Measurements from ENCODE around the gene DDX55. TPM values are rescaled to one million over a fixed set of nuclear protein-coding genes. Genes with fewer than 3 reads are reported as not detected.

Gene DDX55
- polyA plus RNA-seq, 1 of the 3 experiments (the other 2 are of a cell fraction) = 25.8 TPM

GRCh38 chr12:123559468-123559867, 42.4 kb upstream of the DDX55 start:
- no peak overlapping the region for H3K4me2 ChIP-seq
- ChIA-PET CTCF (no interaction called here), POLR2A (interaction anchor here (0.6 to 0.7 kb wide), 2 partner anchors 20 to 22 kb away, joined by 4 to 6 read pairs; no protein-coding TSS in a partner anchor)
- DNase-seq = no peak
- no peaks in the 10 kb centered on the region for H3K79me2 ChIP-seq (ENCODE audit: insufficient read depth)
- H3K4me3 ChIP-seq (ENCODE audit: low read depth in 2 of 2, low read length in 1 of 2) = no peak overlapping the region
- no peak overlapping the region for H2AFZ ChIP-seq (ENCODE audit: low read depth)
- H3K9me2 ChIP-seq = no peaks in the 10 kb centered on the region
- H3F3A ChIP-seq (replicated peaks; ENCODE audit: insufficient read depth) = no peaks in the 10 kb centered on the region
- H3K4me1 ChIP-seq (ENCODE audit: control insufficient read depth in 1 of 2, insufficient read depth in 2 of 2, low read depth in 1 of 2, low read length in 1 of 2) = no peaks in the 10 kb centered on the region
- no peak overlapping the region for H3K9ac ChIP-seq
- no peaks in the 10 kb centered on the region for H3K36me3 ChIP-seq (replicated peaks in 1 of 2; ENCODE audit: control insufficient read depth in 1 of 2, insufficient read depth in 2 of 2, low read length in 1 of 2)
- H4K20me1 ChIP-seq (ENCODE audit: insufficient read depth) = no peaks in the 10 kb centered on the region
- WGBS (ENCODE audit: low lambda C conversion rate) = 89% methylated on average over 3 of the region's 3 CpGs
- no peaks in the 10 kb centered on the region for H3K27me3 ChIP-seq (ENCODE audit: insufficient read depth)
- TF ChIP-seq FOXM1 (IDR thresholded peaks at IDR 0.05; ENCODE audit: low read depth) (no peak), RXRA (IDR thresholded peaks at IDR 0.05; ENCODE audit: borderline replicate concordance, low read depth) (no peak), CHD2 (IDR thresholded peaks at IDR 0.05; ENCODE audit: low read length, partially characterized antibody) (no peak), SMC3 (IDR thresholded peaks at IDR 0.05; ENCODE audit: low read depth, low read length) (no peak), YY1 (IDR thresholded peaks at IDR 0.05; ENCODE audit: low read depth) (no peak), MXI1 (IDR thresholded peaks at IDR 0.05; ENCODE audit: low read depth, low read length) (no peak), RCOR1 (IDR thresholded peaks at IDR 0.05; ENCODE audit: low read length) (no peak)
- TF ChIP-seq, protein P1, sequence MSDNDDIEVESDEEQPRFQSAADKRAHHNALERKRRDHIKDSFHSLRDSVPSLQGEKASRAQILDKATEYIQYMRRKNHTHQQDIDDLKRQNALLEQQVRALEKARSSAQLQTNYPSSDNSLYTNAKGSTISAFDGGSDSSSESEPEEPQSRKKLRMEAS (IDR thresholded peaks at IDR 0.05; ENCODE audit: low read depth) = no peak
- no peaks in the 10 kb centered on the region for H3K9me3 ChIP-seq
- no peak overlapping the region for H3K27ac ChIP-seq (ENCODE audit: low read depth in 2 of 2, low read length in 1 of 2)

DNA sequence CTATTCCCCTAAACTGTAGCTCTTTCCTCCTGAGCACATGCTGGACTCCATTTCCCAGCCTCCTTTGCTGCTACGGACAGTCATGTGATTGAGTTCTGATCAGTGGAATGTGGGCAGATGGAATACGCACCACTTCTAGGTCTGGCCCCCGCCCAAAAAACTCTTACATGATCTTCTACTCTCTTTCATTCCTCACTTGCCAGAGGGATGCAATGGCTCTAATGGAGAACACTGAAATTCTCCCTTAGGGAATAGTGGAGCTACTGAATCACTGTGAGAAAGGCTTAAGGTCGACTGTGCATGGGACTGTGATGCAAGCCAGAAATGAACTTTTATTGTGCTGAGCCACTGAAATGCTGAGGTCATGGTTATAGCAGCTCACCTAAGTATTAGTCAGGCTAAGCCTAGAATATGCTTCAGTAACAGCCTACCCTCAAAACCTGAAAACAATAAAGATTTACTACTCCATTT, 30.5 kb upstream of the DDX55 start:
- CTCF ChIA-PET = interaction anchor here (4.2 kb wide), 1 partner anchor 11 kb away, joined by 22 read pairs; no protein-coding TSS in a partner anchor
- Histone ChIP-seq H3K4me3 (ENCODE audit: low read depth in 2 of 2, low read length in 1 of 2) (no peak overlapping the region), H3K27ac (ENCODE audit: low read depth in 2 of 2, low read length in 1 of 2) (no peak overlapping the region), H3K79me2 (ENCODE audit: insufficient read depth) (no peaks in the 10 kb centered on the region), H2AFZ (ENCODE audit: low read depth) (no peak overlapping the region), H3K36me3 (replicated peaks in 1 of 2; ENCODE audit: control insufficient read depth in 1 of 2, insufficient read depth in 2 of 2, low read length in 1 of 2) (peaks cover 0 to 8% of the 10 kb centered on the region in 2 experiments), H3K4me1 (ENCODE audit: control insufficient read depth in 1 of 2, insufficient read depth in 2 of 2, low read depth in 1 of 2, low read length in 1 of 2) (no peaks in the 10 kb centered on the region), H3K9ac (no peak overlapping the region), H4K20me1 (ENCODE audit: insufficient read depth) (no peaks in the 10 kb centered on the region), H3K9me2 (no peaks in the 10 kb centered on the region), H3K27me3 (ENCODE audit: insufficient read depth) (no peaks in the 10 kb centered on the region), H3F3A (replicated peaks; ENCODE audit: insufficient read depth) (peaks cover 4% of the 10 kb centered on the region), H3K4me2 (no peak overlapping the region), H3K9me3 (no peaks in the 10 kb centered on the region)
- WGBS (ENCODE audit: low lambda C conversion rate) = 45% methylated on average over 4 of the region's 4 CpGs
- TF ChIP-seq, protein P1 (IDR thresholded peaks at IDR 0.05; ENCODE audit: low read depth) = no peak
- TF ChIP-seq, protein P2, sequence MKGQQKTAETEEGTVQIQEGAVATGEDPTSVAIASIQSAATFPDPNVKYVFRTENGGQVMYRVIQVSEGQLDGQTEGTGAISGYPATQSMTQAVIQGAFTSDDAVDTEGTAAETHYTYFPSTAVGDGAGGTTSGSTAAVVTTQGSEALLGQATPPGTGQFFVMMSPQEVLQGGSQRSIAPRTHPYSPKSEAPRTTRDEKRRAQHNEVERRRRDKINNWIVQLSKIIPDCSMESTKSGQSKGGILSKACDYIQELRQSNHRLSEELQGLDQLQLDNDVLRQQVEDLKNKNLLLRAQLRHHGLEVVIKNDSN (IDR thresholded peaks at IDR 0.05; ENCODE audit: borderline replicate concordance, low read depth) = peak; percentile 92
- POLR2A ChIA-PET = interaction anchor here (0.6 kb wide), 1 partner anchor 8 kb away, joined by 5 read pairs; no protein-coding TSS in a partner anchor
- peak; percentile 49 for DNase-seq

DNA sequence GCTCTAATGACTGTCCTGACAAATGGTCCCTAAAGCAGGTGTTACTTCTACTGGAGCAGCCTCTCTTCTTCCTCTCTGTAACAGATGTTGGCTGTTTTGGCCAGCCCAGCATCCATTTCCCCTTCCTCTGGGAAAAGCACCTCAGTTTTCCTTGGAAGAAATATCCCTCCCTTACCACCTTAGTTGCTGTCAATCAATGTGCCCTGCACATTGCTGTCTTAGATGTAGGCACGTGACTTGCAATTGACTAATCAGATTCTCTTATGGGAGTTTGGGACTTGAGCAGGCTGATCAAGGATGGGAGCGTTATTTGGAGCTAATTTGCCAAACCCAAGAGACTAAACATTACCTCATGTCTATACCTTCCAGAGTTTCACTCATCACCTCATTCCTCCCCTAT, 29.5 kb upstream of the DDX55 start:
- H3K9me3 ChIP-seq = no peaks in the 10 kb centered on the region
- H3K36me3 ChIP-seq (replicated peaks in 1 of 2; ENCODE audit: control insufficient read depth in 1 of 2, insufficient read depth in 2 of 2, low read length in 1 of 2) = peaks cover 0 to 17% of the 10 kb centered on the region in 2 experiments
- no peak overlapping the region for H3K27ac ChIP-seq (ENCODE audit: low read depth in 2 of 2, low read length in 1 of 2)
- H3K9me2 ChIP-seq = no peaks in the 10 kb centered on the region
- no peak overlapping the region for H2AFZ ChIP-seq (ENCODE audit: low read depth)
- 42% methylated on average over 1 of the region's 2 CpGs for WGBS (ENCODE audit: low lambda C conversion rate)
- CTCF ChIA-PET = interaction anchor here (4.2 kb wide), 1 partner anchor 10 kb away, joined by 22 read pairs; no protein-coding TSS in a partner anchor
- no peak overlapping the region for H3K4me3 ChIP-seq (ENCODE audit: low read depth in 2 of 2, low read length in 1 of 2)
- H3K9ac ChIP-seq = no peak overlapping the region
- POLR2A ChIA-PET = no interaction called here
- 0 out of 2 replicates have a peak, but pooled peaks cover 5% of the 10 kb centered on the region for H3K79me2 ChIP-seq (ENCODE audit: insufficient read depth)
- no peaks in the 10 kb centered on the region for H3K27me3 ChIP-seq (ENCODE audit: insufficient read depth)
- no peak for DNase-seq
- no peaks in the 10 kb centered on the region for H4K20me1 ChIP-seq (ENCODE audit: insufficient read depth)
- H3K4me1 ChIP-seq (ENCODE audit: control insufficient read depth in 1 of 2, insufficient read depth in 2 of 2, low read depth in 1 of 2, low read length in 1 of 2) = no peaks in the 10 kb centered on the region
- peaks cover 4% of the 10 kb centered on the region for H3F3A ChIP-seq (replicated peaks; ENCODE audit: insufficient read depth)
- no peak overlapping the region for H3K4me2 ChIP-seq
- TF ChIP-seq SMC3 (IDR thresholded peaks at IDR 0.05; ENCODE audit: low read depth, low read length) (no peak), YY1 (IDR thresholded peaks at IDR 0.05; ENCODE audit: low read depth) (no peak), ELF1 (IDR thresholded peaks at IDR 0.05) (no peak), TEAD4 (IDR thresholded peaks at IDR 0.05; ENCODE audit: borderline replicate concordance, insufficient read depth) (no peak), FOXJ3 (CRISPR knock-in tag; IDR thresholded peaks at IDR 0.05) (no peak), GABPA (IDR thresholded peaks at IDR 0.05; ENCODE audit: low read depth) (no peak), RCOR1 (IDR thresholded peaks at IDR 0.05; ENCODE audit: low read length) (no peak), POLR2AphosphoS5 (IDR thresholded peaks at IDR 0.05; ENCODE audit: low read depth, low read length) (no peak), FOSL2 (IDR thresholded peaks at IDR 0.05; ENCODE audit: borderline replicate concordance, low read depth) (no peak), EZH2phosphoT487 (IDR thresholded peaks at IDR 0.05; ENCODE audit: borderline replicate concordance, low read depth) (no peak)
- TF ChIP-seq, protein P1 (IDR thresholded peaks at IDR 0.05; ENCODE audit: low read depth) = no peak

Measured in SK-N-SH (cell line).